GM12873 (cell line): Measurements from ENCODE around the gene PLA2G7.
A peak's percentile ranks its signal among the peaks of the same experiment; 100 is the strongest.

Experiments
- TF ChIP-seq, protein P1 (sequence below): IDR thresholded peaks from 2 replicates; pipeline ENCODE4 v1.5.1; 2012; ENCODE audit warnings: low read depth, mild to moderate bottlenecking, moderate library complexity, low read length, control low read depth; ENCODE audit not compliant: insufficient read depth; ENCODE audit errors: missing control alignments

PLA2G7 gene

DNA sequence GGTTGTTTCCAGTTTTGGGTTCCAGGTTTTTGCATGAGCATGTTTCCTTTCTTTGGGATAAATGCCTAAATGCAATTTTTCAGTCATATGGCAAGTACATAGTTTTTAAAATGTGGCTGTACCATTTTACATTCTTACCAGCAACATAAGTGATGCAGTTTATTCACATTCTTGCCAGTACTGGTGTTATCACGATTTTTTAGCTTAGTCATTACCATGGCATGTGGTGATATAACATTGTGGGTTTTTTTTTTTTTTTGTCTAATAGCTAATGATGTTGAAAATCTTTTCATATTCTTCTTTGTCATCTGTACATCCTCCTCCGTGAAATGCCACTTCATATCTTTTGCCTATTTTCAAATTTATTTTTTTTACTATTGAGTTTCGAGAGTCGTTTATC is 50.4 kb downstream of the PLA2G7 start:
- TF ChIP-seq, protein P1, sequence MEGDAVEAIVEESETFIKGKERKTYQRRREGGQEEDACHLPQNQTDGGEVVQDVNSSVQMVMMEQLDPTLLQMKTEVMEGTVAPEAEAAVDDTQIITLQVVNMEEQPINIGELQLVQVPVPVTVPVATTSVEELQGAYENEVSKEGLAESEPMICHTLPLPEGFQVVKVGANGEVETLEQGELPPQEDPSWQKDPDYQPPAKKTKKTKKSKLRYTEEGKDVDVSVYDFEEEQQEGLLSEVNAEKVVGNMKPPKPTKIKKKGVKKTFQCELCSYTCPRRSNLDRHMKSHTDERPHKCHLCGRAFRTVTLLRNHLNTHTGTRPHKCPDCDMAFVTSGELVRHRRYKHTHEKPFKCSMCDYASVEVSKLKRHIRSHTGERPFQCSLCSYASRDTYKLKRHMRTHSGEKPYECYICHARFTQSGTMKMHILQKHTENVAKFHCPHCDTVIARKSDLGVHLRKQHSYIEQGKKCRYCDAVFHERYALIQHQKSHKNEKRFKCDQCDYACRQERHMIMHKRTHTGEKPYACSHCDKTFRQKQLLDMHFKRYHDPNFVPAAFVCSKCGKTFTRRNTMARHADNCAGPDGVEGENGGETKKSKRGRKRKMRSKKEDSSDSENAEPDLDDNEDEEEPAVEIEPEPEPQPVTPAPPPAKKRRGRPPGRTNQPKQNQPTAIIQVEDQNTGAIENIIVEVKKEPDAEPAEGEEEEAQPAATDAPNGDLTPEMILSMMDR, result no peak

DNA sequence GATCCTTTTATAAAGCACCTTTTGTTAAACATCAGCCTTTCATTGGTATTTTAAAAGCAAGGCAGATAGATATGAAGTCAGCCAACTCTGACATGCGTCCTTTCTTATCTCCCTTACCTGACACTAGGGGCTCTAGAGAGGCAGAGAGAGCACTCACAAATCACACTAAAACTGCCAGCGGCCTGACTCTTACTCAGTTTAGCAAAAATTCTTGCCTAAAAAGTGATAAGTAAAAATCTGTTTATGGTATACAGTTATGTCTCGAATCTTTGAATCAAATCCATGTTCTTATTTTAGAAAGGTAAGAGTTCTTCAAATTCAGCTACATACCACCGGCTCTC is 57.9 kb downstream of the PLA2G7 start:
- TF ChIP-seq, protein P1, result peak; percentile 60

DNA sequence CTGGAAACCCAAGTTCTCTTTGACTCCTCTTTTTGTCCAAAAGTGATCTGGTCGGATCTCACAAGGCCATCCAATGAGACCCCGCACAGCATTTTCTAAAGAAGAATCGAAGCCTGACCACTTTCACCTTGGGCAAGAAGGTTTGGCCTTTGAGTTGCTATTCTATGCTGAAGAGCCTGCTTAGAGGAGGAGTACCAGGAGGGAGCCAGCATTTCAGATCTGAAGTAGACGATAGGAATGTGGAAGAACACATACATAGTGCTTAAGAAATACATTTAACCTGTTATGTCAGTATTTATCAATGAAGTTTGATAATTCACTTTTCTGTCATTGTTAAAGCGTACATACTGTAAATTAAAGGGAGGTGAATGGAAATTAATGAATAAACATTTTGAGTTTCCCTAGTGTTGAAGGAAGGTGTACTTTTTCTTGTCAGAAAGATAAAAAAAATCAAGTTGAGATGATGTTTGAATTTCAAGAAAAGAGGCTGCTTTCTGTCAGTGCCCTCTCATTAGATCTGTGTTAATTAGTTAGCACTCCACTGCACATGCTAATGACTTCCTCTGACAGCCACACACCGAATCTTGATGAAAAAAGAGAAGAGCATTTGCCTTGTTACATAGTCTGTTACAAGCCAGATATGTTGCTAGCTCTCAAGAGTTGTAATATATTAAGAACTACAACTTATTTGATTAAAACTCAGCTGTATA is 58.4 kb downstream of the PLA2G7 start:
- TF ChIP-seq, protein P1, result no peak

DNA sequence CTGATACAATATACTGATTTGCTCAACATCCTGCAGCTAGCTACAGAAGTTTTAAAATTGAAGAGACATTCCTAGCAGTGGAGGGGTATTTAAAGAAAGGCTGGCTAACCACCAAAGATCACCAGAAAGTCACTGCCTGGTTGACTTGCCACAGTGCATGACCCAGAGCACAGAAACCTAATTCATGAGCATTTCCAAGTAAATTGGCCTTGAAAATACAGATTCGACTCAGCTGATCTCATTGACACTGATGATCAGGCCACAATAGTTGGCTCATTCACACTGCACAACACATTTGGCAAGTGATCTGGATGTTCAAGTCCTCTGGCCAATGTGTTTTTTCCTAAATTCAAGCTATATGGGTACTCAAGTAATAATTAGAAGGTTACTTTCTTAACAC is 60.8 kb downstream of the PLA2G7 start:
- TF ChIP-seq, protein P1, result no peak

DNA sequence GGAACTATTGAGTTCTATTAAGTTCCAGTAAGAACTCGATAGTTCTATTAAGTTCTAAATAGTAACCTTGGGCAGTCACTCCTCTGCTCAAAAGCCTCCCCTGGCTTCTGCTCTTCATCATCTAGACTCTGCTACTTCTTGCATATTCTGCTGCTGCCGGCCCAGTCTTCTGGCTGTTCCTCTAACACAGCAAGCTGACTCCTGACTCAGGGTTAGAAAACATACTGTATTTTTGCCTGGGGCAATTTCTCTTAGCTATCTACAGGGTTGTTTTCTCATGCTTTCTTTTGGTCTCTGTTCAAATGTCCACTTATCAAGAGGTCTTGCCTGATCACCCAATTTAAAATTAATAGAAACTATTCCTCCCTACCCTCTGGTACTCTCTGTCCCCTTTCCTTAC is 67.8 kb downstream of the PLA2G7 start:
- TF ChIP-seq, protein P1, result no peak

DNA sequence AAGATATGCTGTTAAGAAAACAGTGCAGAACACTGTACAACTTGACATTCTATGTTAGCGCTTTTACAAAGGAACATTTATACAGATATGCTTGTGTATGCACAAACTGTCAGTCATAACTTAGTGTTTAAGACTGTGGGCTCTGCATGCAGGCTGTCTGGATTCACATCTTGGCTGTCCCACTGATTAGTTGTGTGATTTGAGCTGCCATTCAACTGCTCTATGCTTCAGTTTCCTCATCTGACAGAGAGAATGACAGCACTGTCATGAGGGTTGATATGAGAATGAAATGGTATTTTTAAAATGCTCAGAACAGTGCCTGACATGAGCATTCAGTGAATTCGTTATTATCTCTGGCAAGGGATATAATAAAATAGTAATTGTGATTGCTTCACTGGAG is 73.7 kb downstream of the PLA2G7 start:
- TF ChIP-seq, protein P1, result no peak

DNA sequence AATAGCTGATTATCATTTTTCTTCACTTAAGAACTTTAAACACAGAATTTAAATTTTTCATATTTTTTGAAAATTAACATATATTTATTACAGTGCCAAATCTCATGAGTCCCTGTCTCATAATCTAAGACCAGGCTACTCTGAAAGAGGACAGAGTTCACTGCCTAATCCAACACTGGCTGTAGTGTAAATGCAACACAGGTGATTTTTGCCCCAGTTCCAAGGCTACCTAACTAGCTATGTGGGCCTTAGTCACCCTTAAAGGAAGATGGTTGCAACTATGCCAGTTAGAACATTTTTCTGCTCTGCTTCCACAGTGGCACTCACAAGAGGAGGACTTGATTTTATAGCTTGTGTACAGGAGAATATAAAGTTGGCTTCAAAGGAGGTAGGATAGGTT is 77.5 kb downstream of the PLA2G7 start:
- TF ChIP-seq, protein P1, result no peak

DNA sequence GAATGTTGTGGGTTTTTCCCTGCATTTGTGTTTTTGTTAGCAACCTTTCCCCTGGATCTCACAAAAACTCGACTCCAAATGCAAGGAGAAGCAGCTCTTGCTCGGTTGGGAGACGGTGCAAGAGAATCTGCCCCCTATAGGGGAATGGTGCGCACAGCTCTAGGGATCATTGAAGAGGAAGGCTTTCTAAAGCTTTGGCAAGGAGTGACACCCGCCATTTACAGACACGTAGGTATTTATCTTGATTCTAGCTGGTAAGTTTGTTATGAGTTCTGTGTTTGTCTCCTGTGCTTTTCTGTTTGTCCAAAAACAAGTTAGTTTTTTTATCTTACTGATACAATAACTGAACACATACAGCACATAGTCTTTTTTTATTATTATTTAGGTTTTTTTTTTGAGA is 79.4 kb downstream of the PLA2G7 start:
- TF ChIP-seq, protein P1, result no peak
